ENCODE measurements around the gene QRFP.

QRFP gene, protein sequence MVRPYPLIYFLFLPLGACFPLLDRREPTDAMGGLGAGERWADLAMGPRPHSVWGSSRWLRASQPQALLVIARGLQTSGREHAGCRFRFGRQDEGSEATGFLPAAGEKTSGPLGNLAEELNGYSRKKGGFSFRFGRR

DNA sequence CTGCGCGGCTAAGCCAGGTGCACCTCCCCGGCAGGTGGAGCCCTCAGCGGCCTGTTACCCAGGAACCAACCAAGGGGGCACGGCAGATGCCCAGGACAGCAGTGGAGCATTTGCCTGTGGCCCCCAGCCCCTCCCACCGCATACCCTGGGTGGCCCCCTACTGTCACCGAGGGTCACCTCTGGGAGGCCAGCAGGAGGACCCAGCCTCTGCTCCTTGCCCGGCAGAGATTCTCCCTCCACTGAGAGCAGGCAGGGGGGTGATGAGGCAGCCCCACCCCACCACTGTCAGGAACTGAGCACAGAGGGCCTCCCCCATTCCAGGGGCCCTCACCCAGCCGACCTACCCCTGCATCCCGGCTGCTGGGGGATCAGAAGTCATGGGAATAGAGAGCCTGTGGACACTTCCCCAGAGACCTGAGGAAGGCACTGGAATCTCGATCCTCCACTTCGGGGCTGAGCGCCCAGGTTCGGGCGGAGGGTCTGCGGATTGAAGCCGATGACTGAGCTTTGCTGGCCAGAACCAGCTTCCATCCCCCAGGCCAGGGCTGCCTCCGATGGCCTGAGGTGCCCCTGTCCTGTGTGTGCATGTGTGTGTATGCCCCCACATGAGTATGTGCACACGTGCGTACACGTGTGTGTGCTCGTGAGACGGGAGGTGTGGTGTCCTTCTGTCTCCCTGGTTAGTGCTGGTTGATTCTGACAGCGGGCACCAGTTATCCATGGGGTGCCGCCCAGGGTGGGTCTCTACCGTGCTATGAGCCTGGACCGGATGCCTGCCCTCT, at the start of gene QRFP:
Gene QRFP, minus strand, starts transcription at position 580 of the 782 bp plus-strand sequence. CDS start 2,974 bp downstream, outside the sequence.
- in situ Hi-C loops (cut with MboI; ENCODE audit: low sequenced_read_pairs): no loop called here

DNA sequence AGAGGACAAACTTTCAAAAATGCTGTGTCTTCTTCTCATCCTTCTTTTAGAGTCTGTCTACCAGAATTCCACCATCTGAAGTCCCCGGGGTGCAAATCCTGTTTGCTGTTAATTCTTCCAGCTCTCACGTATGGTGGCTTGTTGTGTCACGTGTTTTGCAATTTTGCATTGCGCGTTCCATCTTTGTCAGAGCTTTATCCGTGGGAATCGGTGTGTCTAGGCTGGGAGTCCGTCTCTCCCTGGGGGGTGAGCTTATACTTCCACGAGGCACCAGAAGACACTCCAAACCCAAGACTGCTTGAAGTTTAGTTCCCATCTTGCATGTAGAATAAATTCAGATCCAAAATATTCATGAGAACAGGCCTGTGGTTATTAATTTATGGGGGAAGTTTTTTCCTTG, 48.6 kb upstream of the QRFP start:
- in situ Hi-C loops (cut with MboI; ENCODE audit: low sequenced_read_pairs): no loop called here

DNA sequence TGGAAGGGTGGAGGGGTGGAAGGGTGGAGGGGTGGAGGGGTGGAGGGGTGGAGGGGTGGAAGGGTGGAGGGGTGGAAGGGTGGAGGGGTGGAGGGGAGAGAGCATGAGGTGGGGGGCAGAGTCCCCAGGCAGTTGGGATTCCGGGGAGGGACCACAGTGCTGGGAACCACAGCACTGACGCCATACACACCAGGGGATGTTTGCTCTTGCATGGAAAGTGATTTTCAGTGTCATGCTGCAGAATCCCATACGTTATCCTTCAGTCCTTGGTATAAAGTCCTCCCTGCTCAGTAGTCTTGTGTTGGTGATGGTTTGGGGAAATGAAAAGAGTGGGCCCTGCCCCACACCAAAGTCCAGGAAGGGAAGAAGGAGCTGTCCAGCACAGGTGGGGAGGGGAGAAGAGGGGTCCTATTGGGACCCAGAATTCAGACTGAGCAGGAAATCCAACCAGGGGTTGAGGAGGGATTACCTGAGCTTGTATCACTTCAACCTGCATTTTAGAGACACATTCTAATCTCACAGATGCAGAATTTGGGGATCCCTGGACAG, 48.0 kb upstream of the QRFP start:
- in situ Hi-C loops (cut with MboI; ENCODE audit: low sequenced_read_pairs): no loop called here

DNA sequence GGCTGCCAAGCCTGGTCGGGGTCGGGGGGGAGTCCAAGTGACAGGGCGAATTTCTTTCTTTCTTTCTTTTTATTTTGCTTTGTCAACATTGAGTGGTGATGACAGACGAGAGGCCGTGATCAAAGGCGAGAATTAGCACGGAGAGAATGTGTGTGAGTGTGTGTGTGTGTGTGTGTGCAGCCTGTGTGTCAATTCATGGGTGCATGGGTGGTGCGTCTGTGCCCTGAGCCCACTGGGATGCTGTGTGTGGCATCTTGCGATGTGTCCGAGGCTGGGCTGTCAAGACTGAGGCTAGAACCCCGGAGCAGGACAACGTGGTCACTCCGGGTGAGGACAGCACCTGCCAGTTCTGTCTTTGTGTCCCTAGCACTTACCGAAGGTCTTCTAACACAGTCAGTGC, 47.2 kb upstream of the QRFP start:
- in situ Hi-C loops (cut with MboI; ENCODE audit: low sequenced_read_pairs): no loop called here

DNA sequence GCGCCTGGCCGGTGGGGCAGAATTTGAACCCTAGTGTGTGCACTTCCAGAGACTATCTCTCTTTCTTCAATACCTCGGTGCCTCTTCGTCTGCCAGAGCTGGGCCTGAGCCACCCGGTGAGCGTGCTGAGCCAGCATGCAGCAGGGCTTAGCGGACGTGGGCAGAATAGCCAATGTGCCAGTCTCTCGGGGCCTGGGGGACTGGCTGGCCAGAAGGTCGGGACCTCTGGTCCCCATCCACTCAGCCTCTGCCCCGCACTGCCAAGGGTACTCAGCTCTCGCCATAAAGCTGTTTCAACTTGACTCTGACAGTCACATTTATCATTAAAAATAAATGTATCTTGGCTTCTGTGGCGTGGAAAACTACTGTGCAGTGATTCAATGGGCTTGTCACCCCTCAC, 46.6 kb upstream of the QRFP start:
- in situ Hi-C loops (cut with MboI; ENCODE audit: low sequenced_read_pairs): no loop called here

DNA sequence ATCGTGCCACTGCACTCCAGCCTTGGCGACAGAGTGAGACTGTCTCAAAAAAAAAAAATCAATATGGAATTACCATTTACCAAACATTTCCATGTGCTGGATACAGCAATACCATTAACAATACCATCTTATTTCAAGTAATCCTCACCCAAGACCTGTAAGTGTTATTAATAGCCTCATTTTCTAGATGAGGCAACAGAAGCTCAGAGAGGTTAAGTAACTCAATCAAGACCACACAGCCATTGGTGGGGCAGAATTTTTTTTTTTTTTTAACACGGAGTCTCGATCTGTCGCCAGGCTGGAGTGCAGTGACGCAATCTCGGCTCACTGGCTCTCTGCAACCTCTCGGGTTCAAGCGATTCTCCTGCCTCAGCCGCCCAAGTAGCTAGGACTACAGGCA, 46.1 kb upstream of the QRFP start:
- in situ Hi-C loops (cut with MboI; ENCODE audit: low sequenced_read_pairs): no loop called here

DNA sequence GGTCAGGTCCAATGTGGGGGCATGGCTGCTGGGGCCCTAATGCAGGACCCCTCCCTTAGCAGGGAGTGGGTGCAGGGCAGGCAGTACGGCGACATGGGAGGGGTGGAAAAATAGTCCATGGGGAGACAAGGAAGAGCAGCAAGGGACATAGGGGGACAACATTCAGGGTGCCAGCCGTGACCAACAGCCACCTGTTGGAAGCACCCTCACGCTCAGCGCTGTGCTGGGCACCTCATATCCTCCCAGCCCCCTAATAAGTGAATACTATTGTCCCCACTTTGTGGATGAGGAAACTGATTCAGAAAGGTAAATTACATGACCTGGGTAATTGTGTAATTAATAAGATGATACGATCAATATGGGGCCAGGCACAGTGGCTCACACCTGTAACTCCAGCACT, 45.5 kb upstream of the QRFP start:
- in situ Hi-C loops (cut with MboI; ENCODE audit: low sequenced_read_pairs): no loop called here

DNA sequence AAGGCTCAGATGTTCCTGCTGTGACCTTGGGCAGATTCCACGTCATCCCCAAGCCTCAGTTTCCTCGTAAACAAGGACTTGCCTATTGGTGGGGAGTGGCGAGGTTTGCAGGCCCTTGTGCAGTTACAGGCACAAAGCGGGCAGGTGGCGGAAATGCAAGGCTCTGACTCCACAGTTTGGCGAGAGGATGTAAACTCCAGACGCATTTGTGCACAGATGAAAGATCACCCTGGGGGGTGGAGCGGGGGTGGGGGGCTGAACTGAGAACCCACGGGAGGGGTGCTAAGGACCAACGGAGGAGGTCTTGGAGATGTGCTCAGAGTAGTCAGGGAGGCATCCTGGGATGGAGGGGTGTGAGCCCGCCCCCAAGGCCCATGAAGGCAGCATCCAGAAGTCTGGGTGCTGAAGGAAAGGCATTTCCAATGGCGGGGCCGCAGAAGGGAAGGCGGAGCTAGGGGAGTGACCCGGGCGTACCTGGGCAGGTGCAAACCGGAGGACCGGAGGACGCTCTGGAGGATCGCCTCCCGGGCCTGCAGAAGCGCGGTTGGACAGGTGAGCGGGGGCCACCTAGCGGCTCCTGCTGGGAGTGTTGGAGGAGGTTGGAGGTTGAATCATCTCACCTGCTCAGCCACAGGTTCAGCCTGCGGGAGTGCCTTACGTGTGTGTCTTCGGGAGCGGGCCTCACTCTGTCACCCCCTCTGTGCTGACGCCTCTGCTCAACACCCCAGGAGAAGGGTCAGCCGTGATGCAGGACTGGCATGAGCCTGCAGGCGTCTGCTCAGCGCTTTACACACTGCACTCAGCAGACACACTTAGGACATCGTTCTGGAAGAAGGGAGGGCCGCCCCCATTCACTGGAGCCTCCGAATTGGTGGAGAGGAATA, 44.3 kb upstream of the QRFP start:
- in situ Hi-C loops (cut with MboI; ENCODE audit: low sequenced_read_pairs): no loop called here

DNA sequence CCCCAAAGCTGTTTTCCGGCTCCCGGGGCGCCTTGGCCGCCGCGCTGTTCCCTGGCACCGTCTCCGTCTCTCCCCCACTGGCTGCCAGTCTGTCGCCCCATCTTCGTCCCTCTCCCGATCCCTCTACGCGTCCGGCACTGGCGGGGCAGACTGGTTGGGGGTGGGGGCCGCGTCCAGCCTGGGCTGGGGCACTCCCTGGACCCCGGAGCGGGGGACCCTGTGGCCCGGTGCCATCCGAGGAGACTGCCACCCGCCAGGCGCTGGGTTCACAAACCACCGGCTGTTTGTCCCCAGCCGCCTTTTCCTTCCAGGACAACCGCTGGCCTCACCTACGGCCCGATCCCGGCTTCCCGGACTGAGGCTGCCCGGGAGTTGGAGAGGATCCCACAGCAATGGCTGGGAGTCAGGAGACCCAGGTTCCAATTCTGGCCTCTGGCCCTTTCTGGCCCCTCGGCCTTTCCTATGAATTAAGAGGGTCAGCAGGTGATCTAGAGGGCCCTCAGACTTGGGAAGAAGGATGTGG, 43.5 kb upstream of the QRFP start:
- in situ Hi-C loops (cut with MboI; ENCODE audit: low sequenced_read_pairs): no loop called here

DNA sequence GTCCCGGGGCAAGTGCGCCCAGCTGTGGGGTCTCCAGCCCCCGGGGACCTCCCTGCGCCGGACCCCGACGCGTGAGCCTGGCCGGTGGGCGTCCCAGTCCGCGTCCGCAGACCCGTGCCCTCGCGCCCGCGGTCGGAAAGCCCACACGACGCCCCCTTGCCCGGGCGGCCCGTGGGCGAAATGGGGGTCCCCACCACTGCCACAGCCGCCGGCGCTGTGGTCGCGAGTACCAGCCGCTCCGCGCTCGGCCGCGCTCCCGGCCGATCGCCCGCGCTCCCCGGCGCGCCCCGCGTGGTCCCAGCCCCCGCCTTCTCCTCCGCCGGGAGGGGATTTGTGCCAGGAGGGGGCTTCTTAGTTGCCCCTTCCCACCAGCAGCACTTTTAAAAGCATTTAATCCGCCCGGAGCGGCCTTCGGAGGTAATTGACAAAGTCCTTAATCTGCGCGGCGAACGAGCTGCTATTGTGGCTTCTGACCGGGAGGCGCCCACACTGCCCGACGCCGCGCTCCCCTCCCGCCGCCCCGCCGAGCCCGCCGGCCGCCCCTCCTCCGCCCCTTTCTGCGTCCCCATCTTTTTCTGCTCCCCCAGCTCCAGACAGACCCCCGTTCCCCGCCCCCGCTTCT, 42.9 kb upstream of the QRFP start:
- in situ Hi-C loops (cut with MboI; ENCODE audit: low sequenced_read_pairs): no loop called here

DNA sequence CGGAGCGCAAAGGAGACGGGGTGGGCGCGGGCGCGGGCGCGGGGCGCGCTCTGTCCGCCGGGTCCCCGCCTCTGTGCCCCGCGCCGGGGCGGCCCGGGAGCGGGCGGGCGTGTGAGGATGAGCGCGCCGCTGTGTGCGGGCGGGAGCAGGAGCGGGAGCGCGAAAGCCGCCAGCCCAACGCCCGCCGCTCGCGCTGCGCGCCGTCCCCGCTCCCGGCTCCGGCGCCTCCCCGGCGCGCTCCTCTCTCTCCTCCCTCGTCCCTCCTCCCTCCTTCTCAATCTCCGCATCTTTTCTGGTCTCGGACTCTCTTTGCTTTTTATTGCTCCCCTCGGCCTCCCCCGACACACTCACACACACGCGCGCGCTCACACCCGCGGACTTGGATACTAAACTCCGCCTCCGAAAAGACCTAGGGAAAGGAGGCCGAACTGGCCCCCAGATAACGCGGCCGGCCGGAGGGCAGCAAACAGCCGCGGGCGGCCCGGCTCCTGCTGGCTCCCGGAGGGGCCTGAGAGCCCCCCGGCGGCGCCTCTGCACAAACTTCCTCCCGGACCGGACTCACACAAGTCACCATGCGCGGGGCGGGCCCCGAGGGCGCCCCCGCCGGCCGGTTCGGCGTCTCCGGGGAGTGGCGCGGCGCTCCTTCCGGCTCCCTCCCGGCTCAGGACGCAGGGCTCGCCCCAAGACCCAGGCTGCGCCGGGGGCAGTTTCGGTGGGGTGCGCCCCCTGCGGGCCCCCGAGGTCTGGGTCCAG, 42.2 kb upstream of the QRFP start, which contains the start of gene FIBCD1:
Gene FIBCD1, minus strand, starts transcription at position 596 of the 753 bp plus-strand sequence. CDS start 640 bp downstream, outside the sequence.
- in situ Hi-C loops (cut with MboI; ENCODE audit: low sequenced_read_pairs): no loop called here

DNA sequence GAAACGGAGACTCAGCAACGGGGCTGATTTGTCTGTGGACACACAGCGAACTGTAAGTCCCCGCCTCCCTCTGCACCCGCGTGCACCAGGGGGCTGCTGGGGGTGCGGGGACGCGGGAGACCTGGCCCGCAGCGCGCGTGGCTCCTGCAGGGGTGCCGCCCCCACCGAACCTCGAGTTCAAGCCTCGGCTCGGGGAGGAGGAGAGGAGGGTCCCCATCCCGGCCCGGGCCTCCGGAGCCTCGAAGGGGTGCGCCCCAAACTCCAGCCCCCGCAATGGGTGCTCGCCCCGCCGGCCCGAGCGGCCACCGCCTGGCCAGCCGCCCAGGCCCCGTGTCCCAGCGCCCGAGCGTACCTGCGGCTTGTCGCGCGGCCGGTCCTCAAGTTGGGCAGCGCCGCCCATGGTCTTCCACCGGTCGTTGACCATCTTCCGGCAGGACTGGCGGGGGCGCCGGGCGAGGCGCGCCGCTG, 41.6 kb upstream of the QRFP start:
- in situ Hi-C loops (cut with MboI; ENCODE audit: low sequenced_read_pairs): no loop called here

DNA sequence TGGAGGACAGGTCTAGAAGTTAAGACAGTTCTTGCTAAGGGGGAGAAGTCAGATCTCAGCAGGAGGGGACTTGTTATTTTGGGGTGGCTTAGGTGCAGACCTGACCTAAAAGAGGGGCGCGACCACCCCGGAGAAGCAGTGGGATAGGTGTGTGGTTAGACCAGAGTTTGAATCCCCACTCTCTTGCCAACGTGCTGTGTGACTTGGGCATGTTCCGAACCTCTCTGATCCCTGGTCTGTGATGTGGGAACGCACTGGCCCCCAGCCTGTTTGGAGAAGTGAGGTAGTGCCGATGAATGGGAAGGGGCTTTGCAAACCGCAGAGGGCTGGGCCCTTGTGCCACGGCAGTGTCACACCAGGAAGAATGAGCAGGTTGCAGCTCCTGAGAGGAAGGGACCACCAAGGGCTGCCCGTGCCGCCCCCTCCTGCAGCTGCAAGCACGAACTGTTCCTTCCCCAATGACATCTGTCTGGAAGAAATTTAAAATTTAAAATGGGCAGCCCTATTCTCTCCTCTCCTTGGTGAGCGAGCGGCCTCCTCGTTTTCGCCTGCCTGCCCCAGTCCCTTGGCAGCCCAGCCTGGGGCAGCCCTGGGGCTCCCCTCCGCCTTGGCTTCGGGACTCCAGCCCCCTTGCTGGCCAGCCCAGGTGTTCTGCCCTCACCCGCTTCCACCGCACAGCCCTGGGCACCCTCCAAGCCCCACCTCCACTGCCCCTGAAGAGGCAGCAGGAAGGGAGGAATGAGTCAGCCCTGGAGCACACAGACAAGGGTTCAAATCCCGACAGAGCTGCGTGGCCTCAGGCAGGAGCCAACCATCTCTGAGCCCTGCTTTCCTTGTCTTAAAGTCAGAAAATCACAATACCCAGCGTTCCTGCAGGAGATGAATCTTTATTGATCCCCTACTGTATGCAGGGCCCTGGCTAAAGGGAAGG, 40.8 kb upstream of the QRFP start:
- in situ Hi-C loops (cut with MboI; ENCODE audit: low sequenced_read_pairs): no loop called here

DNA sequence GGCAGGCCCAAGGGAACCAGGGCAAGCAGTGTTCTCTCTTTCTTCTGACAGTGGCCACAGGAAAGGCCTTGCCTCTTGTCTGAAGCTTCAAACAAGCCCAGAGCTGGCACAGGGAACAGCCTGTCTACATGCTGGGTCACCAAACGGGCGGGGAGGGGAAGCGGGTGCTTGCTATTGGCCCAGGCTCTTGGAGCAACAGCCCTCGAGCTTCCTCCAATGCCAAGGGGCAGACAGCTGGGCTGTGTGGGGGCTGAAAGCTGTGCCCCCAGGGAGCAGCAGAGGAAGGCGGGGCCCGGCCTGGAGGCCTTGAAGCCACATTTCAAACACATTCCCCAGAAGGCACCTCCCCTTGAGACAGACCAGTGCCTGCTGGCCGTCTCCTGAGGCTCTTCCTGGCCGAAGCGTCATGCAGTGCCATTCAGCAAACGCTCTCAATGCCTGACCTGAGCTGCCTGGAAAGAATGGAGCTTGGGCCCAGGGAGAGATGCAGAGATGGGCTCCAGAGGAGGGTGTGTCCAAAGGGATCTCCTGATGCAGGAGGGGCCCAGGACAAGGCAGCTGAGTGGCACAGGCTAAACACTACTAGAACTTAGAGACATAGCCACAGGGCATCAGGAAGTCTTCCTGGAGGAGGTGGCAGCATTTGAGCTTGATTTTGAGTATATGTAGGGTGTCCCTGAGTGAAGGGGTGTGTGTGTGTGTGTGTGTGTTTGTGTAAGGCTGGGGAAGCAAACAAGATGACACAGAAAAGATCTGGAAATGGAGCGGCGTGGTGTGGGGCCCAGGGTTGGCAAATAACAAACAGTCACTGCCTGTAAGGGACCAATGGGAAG, 39.9 kb upstream of the QRFP start:
- in situ Hi-C loops (cut with MboI; ENCODE audit: low sequenced_read_pairs): no loop called here

DNA sequence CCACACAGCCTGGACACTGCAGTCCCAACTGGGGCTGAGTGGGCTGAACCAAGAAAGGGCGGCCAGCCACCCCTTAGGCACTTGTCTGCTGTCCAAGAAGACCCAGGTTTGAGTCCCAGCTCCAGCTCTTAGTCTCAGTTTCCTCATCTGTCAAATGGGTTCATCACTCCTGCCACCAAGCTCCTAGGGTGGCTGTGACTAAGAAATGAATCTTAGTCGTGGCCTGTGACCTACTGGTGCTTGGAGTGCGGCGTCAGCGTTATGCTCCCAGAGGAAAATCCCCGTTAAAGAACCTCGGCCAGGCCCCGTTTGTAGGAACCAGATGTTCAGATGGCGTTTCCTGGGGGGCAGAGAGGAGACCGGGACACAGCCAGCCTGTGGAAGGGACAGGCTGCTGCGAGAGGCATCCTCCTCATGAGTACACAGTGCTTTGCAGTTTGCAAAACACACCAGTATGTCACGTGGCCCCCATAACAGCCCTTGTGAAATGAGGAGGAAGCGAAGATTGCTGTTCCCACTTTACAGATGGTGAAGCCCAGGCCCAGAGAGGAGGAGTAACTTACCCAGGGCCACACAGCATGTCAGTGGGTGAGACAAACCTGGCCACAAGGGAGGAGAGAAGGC, 39.1 kb upstream of the QRFP start:
- in situ Hi-C loops (cut with MboI; ENCODE audit: low sequenced_read_pairs): no loop called here

DNA sequence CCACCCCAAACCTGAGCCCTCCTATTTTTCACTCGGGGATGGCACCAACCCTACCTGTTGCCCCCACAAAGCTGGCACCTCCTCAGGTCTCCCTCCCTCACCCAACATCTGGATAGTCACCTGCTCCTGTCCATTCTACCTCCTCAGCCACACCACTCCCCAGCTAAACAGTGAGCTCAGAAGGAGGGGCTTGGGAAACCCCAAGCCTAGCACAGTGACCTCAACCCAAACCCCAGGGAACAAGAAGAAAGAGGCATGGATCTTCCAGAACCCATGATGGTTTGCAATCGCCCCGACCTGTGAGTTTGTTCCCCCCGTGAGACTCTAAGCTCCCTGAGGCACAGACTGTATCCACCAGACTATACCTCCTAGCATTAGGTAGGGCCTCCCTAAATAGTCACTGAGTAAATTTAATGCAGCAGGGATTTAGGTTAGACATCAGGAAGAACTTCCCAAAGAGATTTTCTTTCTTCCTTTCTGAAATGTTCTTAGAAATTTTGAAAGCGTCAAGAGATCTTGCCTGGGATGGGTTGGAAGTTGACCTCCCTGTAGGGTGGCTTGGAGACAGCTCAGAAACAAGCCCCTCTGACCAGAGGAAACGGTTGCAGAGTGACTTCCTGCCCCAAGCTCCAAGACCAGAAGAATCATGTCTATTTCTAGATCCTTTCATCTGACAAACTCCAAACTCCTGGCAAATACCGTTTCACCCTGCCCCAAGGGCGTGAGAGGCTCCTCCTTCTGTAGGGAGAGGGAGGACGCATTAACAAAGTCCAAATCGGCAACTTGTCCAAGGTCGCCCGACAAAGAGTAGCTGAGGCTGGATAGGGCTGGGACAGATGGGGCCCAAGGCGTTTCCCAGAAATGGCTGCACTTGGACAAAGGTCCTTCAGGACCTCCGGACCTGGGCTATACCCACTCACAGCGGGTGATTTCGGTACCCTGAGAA, 38.4 kb upstream of the QRFP start:
- in situ Hi-C loops (cut with MboI; ENCODE audit: low sequenced_read_pairs): no loop called here

Data from HL-60/S4 (cell line).